HG03457 (cell line): ENCODE results near the gene CNN2.

Experiments
- ATAC-seq: cut with Tn5 transposase; IDR thresholded peaks from one replicate; pipeline ENCODE4 v1.9.1; 2021; ENCODE audit warnings: moderate number of reproducible peaks; ENCODE audit not compliant: unreplicated experiment

The CNN2 gene

GRCh38 chr19:995051-995827 is 31.2 kb upstream of the CNN2 start:
- ATAC-seq, result no peak

DNA sequence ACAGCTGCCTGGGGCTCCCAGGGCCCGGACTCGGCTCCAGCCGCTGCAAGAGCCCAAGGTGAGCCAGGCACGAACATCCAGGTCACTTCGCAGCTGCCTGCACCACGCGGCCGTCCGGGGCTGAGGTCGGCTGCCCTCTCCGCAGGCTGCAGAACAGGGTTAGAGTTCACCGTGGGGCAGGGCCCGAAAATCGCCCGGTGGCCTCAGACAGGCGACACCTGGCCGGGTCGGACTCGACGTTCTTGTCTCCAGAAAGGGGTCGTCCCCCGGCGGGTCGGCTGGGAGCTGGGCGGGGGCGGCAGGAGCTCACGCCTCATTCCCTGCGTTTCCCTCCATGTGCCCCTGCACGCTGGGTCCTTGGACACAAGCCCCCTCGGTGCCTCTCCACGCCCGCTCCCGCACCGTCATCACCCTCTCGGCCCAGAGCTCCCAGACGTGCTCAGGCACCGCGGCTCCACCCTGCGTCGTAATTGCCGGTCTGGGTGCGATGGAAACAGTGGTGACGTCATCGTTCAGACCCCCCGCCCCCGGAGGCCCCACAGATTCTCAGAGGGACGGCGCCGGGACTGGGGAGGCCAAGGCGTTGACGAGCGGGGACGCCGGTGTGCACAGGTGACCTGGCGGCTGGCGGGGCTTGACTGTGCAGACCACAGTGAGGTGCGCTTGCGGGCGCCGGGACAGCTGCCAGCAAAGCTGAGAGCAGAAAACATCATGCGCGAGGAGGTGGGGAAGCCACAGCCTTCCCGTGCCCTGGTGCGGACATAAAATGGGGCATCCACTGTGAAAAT is 30.2 kb upstream of the CNN2 start:
- ATAC-seq, result no peak

DNA sequence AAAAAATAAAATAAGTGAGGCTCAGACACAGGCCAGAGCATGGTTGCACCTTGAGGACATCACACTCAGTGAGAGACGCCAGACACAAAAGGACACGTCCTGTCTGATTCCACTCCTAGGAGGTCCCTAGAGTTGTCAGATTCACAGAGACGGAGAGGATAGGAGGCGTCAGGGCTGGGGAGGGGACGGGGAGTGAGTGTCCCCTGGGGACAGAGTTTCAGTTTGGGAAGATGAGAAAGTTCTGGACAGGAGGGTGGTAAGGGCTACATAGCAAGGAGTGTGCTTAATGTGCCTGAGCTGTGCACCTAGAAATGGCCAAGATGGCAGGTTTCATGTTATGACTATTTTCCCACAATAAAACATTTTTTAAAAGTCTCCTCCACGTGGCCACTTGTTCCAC is 28.3 kb upstream of the CNN2 start:
- ATAC-seq, result no peak

GRCh38 chr19:999379-999719 is 27.1 kb upstream of the CNN2 start:
- no peak for ATAC-seq

DNA sequence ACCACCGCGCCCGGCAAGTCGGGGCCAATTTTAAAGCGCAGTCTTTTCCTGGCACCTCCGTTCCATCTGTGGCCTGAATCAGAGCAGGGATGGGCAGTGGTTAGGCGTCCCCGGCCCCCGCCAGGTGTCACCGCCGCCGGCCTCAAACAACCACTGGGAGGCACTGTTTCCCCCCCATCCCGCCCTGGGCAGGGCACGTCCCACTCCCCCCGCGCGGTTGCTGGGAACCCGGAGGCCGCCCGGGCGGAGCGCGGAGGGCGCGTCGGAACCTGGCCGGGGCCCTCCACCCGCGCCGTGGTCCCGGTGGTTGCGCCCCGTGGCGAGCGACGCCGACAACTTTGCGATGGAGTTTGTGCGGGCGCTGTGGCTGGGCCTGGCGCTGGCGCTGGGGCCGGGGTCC is 26.3 kb upstream of the CNN2 start, which contains the start of gene GRIN3B:
TSS of gene GRIN3B (plus strand) at position 325 of the 400 bp plus-strand sequence. CDS start at position 344, 19 bp downstream.
- ATAC-seq, result no peak

DNA sequence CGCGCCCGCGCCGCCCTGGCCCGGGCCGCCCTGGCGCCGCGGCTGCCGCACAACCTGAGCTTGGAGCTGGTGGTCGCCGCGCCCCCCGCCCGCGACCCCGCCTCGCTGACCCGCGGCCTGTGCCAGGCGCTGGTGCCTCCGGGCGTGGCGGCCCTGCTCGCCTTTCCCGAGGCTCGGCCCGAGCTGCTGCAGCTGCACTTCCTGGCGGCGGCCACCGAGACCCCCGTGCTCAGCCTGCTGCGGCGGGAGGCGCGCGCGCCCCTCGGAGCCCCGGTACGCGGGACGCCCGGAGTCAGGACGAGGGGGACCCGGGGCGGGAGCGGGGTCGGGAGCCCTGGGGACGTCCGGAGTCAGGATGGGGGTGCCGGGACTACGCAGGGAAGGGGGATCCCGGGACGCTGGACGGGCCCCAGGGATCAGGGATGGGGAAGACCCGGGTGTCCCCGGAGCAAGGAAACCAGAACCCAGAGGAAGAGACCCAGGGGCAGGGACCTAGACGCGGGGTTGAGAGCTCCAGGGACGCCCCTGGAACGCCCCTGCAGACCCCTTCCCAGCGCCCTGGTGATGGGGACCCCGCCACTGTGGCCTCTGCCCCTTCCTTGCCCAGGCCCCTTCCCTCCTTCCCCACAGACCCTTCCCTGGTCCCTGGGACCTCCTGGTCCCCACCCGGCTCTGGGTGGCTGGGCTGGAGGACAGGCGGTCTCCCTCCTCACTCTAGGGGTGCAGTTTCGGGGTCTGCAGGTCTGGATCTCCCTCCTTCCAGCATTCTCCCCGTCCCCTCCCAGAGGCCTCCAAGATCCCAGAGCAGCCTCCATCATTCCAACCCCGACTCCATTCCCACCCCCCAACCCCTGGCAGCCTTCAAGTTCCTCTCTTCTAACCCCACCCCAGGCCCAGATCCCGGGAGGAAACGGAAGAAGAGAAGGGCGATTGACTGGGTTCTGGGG is 25.5 kb upstream of the CNN2 start:
- no peak for ATAC-seq

DNA sequence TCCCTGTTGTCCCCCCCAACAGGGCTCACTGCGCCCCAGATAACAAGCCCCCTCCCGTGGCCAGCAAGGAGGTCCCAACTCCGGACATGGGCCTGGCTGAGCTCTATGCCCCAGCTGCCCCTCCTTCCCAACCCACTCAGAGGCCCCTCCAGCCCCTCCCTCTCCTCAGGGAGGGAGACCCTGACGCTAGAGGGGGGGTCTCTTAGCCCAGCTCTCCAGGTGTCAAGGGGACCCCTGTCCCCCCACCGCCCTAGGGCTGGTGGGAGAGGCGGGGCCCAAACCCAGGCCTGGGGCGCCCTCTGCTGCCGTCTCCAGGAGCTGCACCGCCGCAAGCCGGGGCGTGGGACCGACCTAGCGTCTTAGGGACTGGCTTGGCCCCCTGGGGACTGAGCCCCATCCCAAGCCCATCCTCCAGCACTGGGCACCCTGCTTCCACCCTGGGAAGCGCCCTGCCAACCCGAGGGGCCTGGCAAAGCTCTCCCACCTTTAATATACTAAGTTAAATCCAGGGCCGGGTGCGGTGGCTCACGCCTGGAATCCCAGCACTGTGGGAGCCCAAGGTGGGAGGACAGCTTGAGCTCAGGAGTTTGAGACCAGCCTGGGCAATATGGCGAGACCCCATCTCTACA is 24.8 kb upstream of the CNN2 start:
- ATAC-seq, result no peak

GRCh38 chr19:1002600-1002999 is 23.8 kb upstream of the CNN2 start:
- ATAC-seq, result no peak

DNA sequence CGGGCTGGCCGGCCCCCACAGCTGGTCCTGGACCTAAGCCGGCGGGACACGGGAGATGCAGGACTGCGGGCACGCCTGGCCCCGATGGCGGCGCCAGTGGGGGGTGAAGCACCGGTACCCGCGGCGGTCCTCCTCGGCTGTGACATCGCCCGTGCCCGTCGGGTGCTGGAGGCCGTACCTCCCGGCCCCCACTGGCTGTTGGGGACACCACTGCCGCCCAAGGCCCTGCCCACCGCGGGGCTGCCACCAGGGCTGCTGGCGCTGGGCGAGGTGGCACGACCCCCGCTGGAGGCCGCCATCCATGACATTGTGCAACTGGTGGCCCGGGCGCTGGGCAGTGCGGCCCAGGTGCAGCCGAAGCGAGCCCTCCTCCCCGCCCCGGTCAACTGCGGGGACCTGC is 23.1 kb upstream of the CNN2 start:
- no peak for ATAC-seq

DNA sequence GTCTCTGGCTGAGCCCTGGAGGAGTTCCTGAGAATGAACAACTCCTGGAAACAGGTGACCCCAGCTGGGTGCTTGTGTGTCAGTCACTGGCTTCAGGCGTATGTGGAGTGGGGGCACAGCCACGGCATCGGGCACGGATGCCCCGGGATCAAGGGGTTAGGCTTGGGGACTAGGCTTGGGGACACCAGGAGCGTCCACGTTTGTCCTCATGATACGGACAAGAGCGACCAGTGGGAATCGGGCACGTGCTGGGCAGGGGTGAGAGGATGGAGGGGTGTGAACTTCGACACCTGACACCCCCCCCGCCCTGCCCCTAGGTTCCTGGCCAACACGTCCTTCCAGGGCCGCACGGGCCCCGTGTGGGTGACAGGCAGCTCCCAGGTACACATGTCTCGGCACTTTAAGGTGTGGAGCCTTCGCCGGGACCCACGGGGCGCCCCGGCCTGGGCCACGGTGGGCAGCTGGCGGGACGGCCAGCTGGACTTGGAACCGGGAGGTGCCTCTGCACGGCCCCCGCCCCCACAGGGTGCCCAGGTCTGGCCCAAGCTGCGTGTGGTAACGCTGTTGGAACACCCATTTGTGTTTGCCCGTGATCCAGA is 22.1 kb upstream of the CNN2 start:
- no peak for ATAC-seq

GRCh38 chr19:1004803-1005664 is 21.4 kb upstream of the CNN2 start:
- ATAC-seq, result no peak

GRCh38 chr19:1006711-1007398 is 19.6 kb upstream of the CNN2 start:
- ATAC-seq, result no peak

DNA sequence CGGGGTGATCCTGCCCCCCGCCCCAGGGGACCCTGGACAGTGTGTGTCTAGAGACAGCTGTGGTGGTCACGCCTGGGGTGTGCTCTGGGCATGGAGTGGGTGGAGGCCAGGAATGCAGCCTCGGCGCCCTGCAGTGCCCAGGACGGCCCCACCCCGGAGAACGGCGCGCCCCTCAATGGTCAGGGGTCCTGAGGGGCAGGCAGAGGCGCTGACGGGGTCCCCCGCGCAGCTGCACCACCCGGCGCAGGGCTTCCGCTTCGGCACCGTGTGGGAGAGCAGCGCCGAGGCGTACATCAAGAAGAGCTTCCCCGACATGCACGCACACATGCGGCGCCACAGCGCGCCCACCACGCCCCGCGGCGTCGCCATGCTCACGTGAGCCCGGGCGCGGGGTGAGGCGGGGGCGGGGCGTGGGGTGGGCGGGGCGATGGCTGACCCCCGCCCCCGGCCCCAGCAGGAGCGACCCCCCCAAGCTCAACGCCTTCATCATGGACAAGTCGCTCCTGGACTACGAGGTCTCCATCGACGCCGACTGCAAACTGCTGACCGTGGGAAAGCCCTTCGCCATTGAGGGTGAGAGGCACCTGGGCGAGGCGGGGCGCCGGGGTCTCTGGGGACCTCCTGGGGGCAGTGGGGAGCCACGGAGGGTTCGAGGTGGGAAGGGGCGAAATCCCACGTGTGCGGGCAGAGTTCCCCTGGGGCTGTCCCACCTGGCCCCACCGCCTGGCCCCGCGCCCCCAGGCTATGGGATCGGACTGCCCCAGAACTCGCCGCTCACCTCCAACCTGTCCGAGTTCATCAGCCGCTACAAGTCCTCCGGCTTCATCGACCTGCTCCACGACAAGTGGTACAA is 18.8 kb upstream of the CNN2 start:
- ATAC-seq, result no peak

DNA sequence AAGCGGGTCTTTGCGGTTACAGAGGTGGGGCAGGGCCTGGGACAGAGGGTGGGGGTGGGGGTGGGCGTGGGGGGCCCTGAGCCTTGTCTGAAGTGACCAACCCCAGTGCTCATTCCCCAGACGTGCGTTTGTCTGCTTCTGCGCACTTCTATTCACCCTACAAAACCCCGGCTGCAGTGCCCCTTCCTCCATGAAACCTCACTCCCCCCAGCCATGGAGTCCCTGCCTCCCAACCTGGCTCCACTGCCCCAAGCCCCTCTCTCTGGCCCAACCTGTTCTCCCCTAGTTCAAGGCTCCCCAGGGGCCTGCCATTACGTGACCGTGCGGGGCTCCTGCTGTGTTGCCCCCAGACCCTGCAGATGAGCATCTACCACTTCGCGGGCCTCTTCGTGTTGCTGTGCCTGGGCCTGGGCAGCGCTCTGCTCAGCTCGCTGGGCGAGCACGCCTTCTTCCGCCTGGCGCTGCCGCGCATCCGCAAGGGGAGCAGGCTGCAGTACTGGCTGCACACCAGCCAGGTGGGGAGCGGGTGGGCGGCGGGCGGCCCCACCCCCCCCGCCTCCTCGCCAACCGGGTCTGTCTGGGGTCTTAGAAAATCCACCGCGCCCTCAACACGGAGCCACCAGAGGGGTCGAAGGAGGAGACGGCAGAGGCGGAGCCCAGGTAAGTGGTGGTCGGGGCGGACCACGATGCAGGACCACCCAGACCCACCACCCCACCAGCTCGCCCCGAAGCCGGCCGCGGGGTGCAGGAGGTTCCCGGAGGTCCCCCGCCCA is 18.0 kb upstream of the CNN2 start:
- ATAC-seq, result no peak

GRCh38 chr19:1009041-1009980 is 17.1 kb upstream of the CNN2 start:
- ATAC-seq, result no peak

DNA sequence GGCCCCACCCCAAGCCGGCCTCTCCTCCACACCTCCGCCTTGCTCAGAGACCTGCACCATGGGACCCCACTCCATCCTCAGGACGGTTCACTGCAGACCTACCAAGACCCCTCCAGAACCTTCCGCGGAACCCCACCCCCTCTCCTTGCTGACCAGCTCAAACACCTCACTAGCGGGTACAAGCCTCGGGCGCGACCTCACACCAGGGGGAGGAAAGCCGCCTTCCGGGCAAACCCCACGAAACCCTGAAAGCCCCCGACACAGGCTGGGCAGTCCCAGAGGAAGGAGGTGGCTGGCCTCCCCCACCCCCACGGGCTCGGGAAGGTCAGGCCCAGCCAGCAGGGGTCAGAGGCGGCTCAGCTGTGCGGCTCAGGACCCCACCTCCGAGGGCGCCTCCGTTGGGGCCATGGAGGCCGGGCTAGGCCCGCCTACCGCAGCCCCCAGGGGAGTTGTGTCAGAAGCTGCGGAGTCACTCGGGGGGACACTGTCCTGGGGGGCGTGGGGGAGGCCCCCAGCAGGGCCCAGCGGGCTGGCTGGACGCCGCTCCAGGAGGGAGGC is 16.3 kb upstream of the CNN2 start:
- no peak for ATAC-seq
